Right ventricle myocardium inferior (tissue), 1 donor: ENCODE measurements around the gene CDH13. TPM values are rescaled to one million over a fixed set of nuclear protein-coding genes. Genes with fewer than 3 reads are reported as not detected.

Experiments
- ATAC-seq: fragments of 200-7000 bp; cut with Tn5 transposase; one replicate; pipeline ENCODE4 v1.9.1; 2020; ENCODE audit warnings: mild to moderate bottlenecking, moderate library complexity
- DNase-seq: peaks from one replicate; pipeline ENCODE4 v3.0.0; 2021; ENCODE audit errors: missing footprints
- intact Hi-C: fragments of 100-400 bp; cut with DNase I; formaldehyde crosslinking; loops from one replicate; pipeline ENCODE4 v1.11.0; 2022
- total RNA-seq: library from RNA; stranded (reverse); fragmentation: NEBNext Ultra II Directional; extraction: Animal tissue kit (Norgen Biotek cat#: 25700); gene quantifications from one replicate; pipeline ENCODE4 v1.2.1, GENCODE V29; 2021
- donor health status: DM: no; HTN: yes; CAD: no; lungs with severe emphysema.

The CDH13 gene
- total RNA-seq, 1 donor from 2014 or later, result 173 TPM

DNA sequence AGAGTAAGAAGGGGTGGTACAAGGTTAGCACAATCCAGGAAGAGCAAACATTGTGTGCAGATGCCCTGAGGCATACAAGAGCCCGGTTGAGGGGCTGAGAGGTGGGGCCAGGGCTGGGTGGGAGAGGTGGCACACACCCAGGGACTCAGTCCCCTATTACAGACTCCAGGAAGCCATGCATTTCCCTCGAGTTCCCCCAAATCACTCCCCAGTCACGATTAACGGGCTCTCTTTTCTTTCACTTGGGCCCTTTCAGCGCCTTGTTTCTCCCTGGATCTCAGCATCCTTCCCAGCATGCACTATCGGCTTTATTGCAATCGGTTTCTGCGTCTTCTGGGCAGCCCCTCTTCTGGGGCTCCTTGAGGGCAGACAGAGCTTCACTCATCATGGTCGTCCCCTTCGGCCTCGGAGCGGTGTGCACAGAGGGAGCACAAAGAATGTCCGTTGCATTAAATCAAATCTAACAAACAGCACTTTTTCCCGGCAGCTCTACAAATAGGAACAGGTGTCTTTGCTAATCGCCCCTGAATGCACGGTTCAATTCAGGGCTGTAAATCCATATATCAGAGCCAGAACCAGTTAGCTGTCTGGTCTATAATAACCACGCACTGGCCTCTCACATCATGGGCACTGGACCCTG, 996.4 kb downstream of the CDH13 start:
- no peak for ATAC-seq
- DNase-seq, result no peak
- intact Hi-C loops, result no loop called here

DNA sequence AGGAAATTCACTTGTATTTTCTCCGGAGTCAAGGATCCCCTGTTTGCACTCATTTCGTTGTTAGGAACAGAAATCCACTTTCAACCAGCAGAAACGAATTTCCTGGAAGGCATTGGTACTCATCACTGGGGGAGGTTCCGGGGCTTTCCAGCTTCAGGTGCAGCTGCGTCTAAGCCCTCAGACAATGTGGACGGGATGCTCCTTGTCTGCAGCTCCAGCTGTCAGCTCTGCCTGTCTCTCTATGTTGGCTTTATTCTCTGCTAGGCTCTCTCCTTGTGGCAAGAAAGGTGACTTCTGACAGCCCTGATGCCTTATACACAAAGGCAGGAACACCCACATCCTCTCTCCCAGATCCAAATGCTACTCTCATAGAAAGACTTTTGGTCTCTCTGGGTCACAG, 997.1 kb downstream of the CDH13 start:
- intact Hi-C loops, result no loop called here
- DNase-seq (no peak), ATAC-seq (no peak)

DNA sequence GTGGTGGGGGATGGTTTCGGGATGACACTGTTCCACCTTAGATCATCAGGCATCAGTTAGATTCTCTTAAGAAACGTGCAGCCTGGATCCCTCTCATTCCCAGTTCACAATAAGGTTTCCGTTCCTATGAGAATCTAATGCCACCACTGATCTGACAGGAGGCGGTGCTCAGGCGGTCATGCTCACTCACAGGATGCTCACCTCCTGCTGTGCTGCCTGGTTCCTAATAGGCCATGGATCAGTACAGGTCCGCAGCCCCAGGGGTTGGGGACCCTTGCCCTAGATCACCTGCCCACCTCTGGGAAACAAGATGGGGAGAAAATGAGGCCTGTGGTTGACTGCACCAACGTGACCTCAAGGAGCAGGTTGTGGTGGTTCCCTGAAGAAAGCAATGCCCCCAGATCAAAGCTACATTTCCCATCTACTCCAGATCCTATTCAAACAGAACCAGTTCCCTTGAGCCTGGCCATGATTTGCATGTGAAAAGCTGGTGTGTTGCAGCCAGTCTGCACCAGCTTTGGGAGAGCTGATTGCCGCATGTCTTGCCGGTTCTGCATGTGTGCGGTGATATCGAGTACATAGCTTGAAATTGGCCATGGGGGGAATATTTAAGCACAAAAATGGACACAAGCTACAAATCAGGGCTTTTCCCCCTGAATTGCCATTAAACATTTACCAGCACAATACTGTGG, 997.8 kb downstream of the CDH13 start:
- no peak for ATAC-seq
- DNase-seq, result no peak
- intact Hi-C loops, result no loop called here

DNA sequence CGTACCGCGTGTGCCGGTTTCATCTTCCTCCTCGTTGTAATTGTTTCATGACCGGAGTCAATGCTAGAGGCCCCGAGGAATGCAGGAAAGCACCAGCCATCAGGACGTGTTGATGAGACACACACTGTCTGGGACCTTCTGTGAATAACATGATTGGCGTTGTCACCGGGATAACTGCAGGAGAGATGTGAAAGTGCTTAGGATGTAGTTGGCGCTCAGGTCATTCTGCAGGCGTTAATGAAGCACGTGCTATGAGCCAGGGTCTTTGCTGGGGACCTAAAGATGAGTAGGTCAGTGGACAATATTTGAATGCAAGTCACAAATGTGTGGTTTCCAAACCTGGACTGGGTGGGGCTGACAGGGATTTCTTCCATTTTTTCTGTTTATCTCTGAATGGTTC, 999.4 kb downstream of the CDH13 start:
- DNase-seq (no peak), ATAC-seq (no peak)
- intact Hi-C loops, result no loop called here

DNA sequence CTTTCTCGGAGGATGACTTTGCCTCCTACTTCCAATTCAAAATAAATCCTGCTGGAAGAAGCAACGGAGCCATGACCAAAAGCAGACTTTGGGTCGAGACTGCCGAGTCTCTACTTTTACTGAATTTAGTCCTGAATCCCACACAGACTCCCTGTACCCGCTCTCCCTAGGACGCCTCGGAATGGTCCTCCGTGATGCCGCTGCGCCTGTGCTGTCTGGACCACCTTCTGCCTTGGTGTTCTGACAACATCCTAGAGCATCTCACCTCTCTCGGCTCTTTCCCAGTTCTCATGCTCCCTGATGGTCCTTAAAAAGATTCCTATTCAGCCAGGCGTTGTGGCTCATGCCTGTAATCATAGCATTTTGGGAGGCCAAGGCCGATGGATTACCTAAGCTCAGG, 999.9 kb downstream of the CDH13 start:
- intact Hi-C loops, result no loop called here
- DNase-seq (no peak), ATAC-seq (no peak)

DNA sequence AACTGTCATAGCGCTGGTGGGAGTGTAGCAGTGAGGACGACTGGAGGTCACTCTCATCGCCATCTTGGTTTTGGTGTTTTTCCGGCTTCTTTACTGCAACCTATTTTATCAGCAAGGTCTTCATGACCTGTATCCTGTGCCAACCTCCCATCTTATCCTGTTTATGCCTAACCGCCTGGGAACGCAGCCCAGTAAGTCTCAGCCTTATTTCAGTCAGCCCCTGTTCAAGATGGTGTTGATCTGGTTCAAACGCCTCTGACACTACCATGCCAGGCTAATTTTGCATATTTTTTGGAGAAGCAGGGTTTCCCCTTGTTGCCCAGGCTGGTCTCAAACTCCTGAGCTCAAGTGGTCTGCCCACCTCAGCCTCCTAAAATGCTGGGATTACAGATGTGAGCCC, 1001.2 kb downstream of the CDH13 start:
- DNase-seq (no peak), ATAC-seq (no peak)
- intact Hi-C loops, result no loop called here

DNA sequence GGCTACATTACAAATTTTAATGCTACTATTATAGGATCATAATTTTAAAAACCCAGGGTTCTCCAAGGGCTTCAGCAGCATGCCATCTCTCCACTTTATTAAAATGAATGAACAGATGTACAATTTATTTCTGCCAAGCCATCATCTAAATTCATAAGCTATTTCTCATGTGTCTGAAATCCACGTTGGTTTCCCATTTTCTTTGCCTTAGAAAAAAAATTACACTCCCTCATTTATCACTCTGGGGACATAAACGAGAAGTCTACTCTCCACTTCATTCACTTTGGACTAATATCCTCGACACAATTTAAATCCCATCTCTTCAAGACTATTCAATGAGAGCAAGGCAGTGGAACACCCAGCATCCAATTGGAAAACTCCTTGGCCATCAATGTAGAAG, 1002.7 kb downstream of the CDH13 start:
- ATAC-seq, result no peak
- DNase-seq, result no peak
- intact Hi-C loops, result no loop called here

DNA sequence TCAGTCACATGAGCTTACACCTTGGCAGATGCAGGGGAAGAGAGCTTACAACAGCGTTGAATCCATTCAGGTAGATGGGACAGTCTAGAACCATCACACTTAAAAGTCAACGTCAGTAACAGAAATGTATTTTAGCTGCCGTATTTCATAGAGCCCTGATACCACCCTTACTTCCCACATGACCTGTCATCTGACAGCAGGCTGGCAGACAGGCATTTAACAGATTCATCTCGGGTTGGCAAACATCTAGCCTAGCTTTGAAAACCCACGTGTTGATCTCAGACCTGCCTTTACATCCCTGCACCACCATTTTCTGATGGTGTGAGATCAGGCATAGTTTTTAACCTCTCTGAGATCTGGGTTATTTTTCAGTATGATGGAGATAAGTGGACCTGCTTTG, 1003.1 kb downstream of the CDH13 start:
- DNase-seq, result no peak
- no peak for ATAC-seq
- intact Hi-C loops, result no loop called here

DNA sequence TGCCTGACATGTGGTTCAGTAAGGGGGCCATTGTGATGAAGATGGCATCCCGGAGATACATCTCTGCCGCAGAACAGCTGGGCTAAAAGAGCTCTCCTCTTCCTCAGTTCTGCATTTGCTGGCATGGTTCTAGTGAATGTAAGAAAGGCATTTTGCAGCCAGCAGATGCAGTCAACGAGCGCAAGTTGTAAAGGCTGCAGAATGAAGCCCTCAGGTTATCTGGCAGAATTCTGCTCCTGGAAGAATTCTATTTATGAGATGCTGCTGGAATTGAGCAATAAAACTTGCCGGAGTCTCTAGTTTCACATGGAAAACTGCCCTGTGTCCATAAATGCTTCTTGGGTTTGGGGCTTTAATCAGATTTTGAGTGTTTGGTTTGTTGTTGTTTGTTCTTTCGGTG, 1004.2 kb downstream of the CDH13 start:
- intact Hi-C loops, result no loop called here
- no peak for ATAC-seq
- DNase-seq, result no peak

DNA sequence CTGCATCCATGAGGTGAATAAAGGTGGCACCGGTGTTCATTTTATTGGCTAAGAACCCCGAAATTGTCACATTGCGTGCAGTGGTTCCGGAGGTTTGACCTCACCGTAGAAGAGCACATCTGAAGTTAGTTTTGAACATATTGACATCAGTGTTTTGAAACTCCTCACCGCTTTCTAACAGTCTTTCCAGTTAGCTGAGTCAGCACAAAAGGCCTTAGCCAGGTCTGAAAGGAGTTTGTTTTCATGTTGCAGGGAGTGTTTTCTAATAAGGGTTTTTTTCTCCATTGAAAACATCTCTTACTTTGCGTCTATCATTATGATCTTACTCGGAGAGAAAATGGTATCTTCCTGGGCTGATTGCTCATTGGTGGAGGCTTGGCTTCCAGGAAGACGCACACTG, 1006.5 kb downstream of the CDH13 start:
- DNase-seq (no peak), ATAC-seq (no peak)

DNA sequence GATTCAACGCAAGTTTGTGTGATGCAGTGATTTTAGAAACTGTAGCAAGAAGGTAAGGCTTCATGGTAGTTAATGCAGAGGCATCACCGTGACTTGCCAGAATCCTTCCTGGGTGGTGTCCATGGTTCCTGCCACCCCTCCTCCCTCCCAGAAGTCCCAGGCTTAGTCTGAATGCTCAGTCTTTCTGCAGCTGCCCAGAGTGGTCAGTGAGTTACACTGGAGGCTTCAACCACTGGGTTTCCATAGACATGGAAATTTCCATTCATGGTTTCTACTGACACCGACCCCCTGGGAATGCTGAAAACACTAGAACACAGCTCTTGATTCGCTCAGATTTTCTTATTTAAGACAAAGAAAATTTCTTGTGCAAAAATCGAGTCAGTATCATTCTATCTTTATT, 1021.6 kb downstream of the CDH13 start:
- intact Hi-C loops, result no loop called here
- no peak for ATAC-seq
- DNase-seq, result no peak

More for the DNA sequence above, 1006.5 kb downstream of the CDH13 start:
- intact Hi-C loops, result no loop called here

DNA sequence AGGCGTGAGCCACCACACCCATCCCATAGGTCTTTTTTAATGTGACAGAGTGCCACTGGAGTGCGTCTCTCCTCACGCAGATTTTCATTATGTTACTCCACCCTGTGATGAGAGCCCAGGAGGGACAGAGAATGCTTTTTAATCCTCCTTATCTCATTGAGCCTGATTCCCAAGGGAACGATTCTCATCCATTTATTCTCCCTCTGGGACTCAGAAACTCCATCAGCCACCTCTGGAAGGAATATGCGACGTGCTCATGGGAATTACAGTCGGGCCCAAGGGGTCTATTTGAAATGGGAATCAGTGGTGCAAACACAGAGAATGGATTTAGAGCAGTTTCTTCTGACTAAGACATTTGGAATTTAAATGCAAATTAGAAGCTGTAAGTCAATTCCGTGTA, 1025.1 kb downstream of the CDH13 start:
- intact Hi-C loops, result no loop called here
- ATAC-seq (no peak), DNase-seq (no peak)

DNA sequence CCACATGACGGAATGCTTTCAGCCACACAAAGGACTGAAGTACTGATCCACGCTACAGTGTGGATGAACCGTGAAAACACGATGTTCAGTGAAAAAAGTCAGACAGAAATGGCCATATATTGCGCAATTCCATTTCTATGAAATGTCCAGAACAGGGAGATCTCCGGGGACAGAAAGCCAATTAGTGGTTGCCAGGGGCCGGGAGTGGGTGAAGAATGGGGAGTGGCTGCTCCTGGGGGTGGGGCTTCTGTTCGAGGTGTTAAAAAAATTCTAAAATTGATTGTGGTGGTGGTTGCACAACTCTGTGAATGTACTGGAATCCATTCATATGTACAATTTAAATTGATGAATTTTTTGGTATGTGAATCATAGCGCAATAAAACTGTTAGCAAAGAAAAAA, 1026.2 kb downstream of the CDH13 start:
- ATAC-seq (no peak), DNase-seq (no peak)
- intact Hi-C loops, result no loop called here

DNA sequence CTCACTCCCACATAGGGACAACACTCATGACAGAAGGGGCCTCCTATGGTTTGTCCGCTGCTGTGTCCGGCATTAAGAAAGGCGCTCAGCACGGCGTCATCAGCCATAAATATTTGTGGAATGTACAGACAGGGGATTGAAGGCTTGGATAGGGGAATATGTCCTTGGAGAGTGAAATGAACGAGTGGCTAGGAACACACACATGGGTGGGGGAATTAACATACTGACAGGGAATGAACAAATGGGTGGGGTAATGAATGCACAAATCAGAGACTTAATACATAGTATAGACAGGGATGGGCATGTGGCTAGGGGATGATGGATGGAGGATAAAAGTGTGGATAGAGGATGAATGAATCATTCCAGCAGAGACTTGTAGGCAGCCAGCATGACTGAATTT, 1027.0 kb downstream of the CDH13 start:
- DNase-seq (no peak), ATAC-seq (no peak)
- intact Hi-C loops, result no loop called here

DNA sequence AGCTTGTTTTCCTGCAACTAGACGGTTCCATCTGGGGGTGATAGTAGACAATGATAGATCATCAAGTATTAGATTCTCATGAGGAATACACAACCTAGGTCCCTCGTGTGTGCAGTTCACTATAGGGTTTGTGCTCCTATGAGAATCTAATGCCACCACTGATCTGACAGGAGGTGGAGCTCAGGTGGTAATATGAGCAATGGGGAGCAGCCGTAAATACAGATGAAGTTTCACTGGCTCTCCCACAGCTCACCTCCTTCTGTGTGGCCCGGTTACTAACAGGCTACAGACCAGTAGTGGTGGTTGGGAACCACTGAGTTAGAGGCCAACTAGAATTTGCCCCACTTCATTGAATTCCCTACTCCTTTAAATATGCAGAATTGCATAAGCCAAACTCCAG, 1033.5 kb downstream of the CDH13 start:
- intact Hi-C loops, result no loop called here
- no peak for ATAC-seq
- DNase-seq, result no peak

DNA sequence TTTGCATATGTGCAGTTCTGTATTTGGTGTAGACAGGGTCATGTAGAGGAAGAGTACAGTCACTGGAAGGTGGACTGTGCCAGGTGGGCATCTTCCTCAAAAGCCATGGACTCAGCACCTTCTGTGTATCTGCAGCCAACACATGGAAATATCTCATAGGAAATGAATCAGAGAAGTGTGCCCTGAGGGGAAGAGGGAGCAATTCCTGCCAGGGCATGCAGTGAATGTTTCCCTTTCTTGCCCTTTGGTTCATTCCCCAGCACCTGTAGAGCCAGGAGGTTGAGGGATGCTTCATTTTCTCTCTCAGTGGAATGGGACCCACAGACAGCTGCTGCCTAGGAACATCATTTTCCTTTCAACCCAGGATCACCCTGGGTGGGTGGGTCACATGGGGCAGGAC, 1034.9 kb downstream of the CDH13 start:
- no peak for DNase-seq
- intact Hi-C loops, result no loop called here
- no peak for ATAC-seq

DNA sequence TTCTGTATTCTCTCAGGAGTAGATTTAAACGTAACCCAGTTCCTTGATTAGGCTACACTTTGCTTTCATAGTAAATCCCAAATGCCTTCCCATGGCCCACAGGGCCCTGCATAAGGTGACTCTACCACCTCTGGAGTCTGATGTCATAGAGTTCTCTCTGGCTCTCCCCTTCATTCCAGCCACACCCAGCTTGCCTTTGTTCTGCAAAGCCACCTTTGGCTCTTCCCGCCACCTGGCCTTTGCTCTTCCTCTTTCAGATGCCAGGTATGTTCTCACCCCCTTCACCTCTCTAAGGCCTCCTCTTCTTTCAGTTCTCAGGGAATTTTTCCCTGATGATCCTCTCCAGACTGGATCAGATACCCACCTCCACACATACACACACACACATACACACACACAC, 1039.7 kb downstream of the CDH13 start:
- ATAC-seq, result no peak
- no peak for DNase-seq
- intact Hi-C loops, result no loop called here

DNA sequence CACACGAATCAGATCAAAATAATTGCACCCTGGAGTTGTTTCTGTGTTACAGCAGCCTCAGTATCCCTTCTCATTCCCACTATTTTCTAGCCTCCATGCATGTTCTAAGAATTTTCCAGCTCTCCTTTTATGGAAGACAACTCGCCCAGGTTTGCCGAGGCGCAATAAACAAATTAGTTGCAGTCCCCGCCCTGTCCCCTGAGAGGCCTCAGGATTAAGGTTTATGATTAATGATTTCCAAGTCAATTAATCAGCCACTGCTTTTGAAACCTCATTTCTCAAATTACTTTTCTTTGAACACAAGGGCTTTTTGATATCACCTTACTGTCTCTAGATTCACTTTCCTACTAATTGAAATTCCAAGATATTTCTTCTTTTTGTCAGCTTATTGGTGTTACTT, 1042.7 kb downstream of the CDH13 start:
- intact Hi-C loops, result no loop called here
- no peak for ATAC-seq
- no peak for DNase-seq

DNA sequence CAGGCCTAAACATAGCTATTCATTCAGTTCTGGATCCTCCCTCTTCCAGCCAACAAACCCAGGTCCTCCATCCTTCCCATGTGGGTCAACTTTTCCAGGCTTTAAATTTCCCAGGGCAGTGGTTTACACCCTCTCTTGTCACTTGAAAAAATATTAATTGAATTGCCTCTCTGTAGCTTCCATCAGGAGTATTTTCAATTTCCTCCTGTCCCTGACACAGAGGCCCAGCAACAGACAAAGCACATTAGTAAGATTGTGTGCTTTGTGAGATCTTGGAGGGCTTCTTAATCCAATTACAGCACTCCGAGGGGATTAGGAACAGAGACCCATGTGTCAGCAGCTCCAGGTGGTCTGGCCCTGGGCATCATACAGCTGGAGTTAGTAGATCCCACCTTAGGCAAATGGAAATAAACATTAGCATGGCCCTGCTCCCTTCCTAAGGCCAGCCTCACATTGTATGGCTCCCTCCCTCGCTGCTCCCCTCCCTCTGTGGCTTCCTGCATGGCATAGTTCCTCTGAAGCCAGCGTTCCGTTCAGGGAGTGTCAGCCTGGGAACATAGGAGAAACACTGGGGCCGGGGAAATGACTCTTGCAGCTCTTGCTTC, 1048.3 kb downstream of the CDH13 start:
- ATAC-seq (no peak), DNase-seq (no peak)
- intact Hi-C loops, result no loop called here

DNA sequence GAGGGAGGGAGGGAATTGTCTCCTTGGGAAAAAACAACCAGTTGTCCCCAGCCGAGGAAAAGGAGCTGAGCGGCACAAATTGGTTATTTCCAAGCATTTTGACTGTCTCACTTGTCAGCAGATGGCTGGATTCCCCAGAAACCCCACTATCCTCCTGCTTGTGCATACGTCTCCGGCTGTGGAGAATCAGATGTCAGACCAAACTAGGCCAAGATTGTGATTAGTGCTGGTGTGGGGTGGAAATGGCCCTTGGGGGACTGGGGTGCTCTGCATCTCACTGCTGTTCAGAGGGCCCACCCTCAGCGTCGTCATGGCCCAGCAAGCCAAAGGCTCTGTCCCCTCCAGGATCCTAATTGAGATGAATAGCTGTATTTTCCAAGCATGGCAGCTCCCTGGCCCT, 1049.3 kb downstream of the CDH13 start:
- ATAC-seq (no peak), DNase-seq (no peak)
- intact Hi-C loops, result no loop called here

DNA sequence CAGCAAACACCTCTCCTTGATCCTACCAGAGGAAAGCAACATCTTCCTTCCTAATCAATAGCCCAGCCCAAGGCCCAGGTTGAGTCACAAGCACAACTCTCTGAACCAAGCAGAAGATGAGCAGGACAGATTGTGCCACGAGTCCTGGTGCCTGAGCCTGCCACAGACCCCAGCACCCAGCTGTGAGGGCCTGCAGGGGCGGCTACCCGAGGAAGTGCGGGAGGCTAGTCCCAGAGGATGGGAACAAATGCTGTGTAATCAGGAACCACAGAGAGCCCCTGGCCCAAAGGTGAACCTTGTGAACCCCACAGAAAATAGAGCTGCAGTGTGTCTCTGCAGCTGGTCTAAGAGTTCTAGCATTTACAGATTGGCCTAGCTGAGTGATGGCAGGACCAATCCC, 1054.2 kb downstream of the CDH13 start:
- DNase-seq, result no peak
- intact Hi-C loops, result no loop called here
- ATAC-seq, result no peak
